Brain pericyte (primary cell): ENCODE results near the gene BRD8.
A peak's percentile ranks its signal among the peaks of the same experiment; 100 is the strongest.
"Not testable (repeated sequence)": the region's sequence is repeated elsewhere in the genome, so short reads cannot be mapped to it uniquely, and the experiment has no call there.

Source experiments
- DNase-seq: peaks from one replicate; pipeline ENCODE4 v3.0.0-alpha.2; 2012; ENCODE audit warnings: low read depth, low spot score

BRD8 gene

DNA sequence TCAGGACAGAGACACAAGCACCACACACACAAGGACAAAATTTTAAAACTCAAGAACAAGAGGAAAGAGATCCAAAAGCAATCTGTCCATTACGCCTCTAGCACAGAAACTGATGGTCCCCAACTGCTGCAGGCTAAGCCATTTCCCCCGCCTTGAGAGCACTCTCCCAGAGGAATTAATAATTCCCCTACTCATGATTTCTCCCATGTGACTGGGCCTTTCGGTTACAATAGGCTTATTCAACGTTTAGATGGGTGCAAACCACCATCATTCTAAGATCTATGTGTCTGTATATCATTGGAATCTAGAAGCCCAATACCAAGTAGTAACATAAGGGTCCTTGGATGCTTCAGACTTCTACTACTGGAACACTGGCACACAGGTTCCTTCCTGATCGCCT lies 18.8 kb downstream of the BRD8 start:
- no peak for DNase-seq

DNA sequence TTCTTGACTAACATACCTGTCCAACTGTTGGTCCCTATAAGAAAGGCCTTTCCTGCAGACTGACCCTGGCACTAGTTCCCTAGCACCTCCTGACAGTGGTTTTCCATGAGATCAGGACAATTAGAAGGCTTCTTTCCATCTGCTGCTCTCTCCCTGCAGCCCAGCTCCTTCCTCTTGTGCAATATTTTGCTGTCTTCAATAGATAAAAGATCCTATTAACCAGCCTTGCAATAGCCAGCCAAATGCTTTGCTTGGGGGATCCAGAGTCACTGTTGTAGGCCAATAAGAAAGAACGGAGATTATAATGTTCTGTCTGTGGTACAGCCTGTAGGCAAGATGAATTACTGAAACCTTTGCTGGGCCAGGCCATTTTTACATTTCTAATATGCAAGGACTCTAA lies 20.8 kb downstream of the BRD8 start:
- DNase-seq = no peak

DNA sequence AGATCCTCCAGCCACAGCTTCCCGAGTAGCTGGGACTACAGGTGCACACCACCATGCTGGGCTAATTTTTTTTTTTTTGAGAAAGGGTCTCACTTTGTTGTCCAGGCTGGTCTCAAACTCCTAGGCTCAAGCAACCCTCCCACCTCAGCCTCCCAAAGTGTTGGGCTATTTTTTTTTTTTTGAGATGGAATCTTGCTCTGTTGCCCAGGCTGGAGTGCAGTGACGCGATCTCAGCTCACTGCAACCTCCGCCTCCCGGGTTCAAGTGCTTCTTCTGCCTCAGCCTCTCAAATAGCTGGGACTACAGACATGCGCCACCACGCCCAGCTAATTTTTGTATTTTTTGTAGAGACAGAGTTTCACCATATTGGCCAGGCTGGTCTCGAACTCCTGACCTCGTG lies 22.5 kb downstream of the BRD8 start:
- DNase-seq = not testable (repeated sequence)

DNA sequence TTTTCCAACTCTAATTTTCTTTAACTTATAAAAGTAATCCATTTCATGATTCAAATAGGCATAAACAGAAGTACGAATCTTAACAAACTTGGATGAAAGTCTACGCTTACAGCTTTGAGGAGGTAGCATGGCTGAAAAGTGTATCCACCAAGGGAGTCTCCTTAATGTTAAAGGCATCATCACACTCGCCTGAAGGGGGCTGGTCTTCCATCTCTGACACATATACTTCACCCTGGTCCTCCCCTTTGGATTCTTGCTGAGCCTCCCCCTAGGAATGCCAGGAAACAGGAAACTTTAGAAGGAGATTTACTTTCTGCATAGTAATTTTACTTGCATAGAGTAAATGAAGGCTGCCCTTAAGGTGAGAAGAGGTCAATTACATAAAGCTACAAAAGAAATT lies 28.9 kb downstream of the BRD8 start:
- DNase-seq = no peak

DNA sequence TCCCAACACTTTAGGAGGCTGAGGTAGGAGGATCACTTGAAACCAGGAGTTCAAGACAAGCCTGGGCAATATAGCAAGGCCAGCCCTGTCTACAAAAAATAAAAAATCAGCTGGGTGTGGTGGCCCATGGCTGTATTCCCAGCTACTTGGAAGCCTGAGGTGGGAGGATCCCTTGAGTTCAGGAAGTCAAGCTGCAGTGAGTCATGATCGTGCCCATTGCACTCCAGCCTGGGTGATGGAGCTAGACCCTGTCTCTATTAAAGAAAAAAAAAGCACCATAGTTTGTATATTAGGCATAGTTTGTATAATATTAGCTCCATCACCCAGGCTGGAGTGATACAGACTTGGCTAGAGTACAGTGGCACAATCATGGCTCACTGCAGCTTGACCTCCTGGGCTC lies 29.6 kb downstream of the BRD8 start:
- no peak for DNase-seq

DNA sequence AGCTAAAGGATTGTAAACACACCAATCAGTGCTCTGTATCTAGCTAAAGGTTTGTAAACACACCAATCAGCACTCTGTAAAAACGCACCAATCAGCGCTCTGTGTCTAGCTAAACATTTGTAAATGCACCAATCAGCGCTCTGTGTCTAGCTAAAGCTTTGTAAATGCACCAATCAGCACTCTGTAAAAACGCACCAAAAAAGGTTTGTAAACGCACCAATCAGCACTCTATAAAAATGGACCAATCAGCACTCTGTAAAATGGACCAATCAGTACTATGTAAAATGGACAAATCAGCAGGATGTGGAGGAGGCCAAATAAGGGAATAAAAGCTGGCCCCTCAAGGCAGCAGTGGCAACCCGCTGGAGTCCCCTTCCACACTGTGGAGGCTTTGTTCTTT lies 34.9 kb downstream of the BRD8 start:
- not testable (repeated sequence) for DNase-seq

DNA sequence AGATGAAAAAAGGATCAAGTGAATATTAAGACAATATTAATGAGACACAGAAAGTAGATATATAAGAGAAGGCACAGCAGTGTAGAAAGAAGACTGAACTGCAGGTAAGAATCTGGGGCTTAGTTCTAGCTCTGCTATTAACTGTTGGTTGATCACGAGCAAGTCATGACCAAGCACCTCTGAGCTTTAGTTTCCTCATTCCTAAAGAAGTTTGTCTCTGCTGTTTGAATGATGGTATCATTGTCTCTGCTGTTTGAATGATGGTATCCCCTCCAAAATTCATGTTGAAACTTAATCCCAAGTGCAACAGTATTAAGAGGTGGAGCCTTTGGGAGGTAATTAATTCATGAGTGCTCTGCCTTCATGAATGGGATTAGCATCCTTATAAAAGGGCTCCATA lies 36.7 kb downstream of the BRD8 start:
- DNase-seq = no peak

DNA sequence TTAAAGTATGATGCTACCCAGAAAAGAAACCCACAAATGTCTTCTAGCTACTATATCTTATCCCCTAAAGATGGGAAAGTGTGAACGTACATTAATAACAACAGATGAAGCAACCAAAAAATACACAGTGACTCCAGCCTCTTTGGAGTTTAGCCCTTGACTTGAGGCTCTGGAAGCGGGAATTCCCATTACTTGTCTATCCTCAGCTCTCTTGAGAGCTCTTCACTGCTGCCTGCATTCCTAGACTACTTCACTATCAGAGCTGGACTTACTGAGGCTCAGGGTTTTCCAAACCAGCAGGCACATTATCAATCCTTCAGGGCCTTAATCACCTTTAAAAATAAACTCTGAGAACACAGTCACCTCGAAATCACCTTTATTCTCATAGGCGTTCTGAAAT lies 38.2 kb downstream of the BRD8 start:
- no peak for DNase-seq

DNA sequence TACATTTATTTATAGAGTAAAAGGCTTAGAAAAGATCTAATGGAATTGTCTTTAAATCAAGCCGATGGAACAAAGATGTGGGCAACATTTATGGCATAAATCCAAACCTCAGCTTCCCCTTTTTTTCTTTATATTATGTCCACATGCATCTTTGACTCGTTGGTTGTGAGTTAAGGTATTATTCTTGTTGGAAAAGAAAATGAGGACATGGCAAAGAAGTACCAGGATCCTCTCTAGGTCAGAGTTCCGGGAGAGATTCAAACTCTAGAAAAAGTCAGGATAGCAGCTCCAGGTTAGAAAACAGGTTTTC lies 38.7 kb downstream of the BRD8 start:
- DNase-seq = no peak

DNA sequence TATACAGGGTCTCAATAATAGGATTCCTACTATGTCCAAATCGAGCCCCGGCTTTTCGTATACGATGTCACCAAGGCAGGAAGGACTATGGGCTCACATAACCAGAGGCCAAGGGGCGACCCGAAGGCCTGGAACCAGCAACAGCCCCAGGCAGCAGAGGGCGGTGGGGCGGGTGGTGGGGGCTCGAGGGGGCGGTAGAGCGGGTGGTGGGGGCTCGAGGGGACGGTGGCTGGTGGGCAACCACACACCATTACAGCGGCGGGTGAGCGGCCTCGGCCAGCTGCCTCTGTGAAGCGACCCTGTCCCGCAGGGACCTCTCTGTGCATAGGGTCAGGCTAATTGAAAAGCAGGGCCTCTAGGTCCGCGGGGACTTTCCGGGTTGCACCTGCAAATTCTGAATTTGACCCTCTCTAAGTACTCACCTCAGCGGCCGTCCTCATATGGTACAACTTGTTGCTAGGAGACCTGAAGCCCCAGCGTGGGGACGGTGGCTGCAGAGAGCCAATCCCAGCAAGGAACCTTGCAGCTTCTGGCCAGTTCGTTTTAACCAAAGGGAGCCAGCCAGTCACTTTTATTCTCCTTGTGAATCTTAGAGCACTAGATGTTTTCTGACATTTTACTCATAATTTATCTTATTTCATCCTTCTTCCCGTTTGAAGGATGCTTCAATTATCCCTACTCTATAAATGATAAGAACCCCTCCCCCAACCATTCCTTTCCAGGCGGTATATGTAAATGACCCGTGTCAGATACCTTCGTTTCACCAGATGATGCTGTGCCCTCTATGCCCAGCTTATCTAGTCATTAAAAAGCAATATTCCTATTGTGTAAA lies 39.3 kb downstream of the BRD8 start, which contains the start of gene NME5:
Gene NME5 (minus strand): TSS at position 480 of the 832 bp plus-strand sequence. CDS start 648 bp downstream, outside the sequence.
- peak; percentile 22 for DNase-seq

DNA sequence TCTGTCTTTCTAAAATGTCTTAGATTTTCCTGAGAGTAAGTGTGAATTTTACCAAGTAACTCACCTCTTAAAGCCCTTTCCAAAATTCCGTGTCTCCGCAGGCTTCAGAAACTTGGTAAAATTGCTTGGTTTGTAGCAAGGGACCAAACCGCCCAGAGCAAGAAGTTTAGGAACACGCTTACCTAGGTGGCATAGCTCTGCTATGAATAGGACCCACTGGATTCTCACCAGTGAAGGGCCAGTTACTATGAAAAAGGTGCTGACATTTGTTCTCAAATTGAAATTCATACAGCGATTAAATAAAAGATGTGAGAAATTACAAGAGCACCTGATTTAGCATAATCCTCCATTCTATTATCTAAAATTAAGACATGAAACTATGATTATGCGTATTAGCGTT lies 45.9 kb downstream of the BRD8 start:
- no peak for DNase-seq

DNA sequence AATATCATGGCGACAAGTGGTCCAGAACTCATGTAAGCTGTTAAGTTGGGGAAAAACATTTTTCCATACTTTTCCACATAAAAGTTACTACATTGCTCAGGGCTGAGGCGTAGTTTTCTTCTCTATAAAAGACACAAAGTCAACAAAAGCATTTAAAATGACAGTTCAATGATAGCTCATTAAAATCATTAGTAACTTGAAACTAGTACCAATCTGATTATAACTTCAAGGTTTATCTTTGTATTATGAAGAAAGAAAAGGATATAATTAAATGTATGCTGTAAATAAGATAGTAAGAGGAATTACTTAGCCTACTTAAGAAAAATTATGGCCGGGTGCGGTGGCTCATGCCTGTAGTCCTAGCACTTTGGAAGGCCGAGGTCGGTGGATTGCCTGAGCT lies 49.1 kb downstream of the BRD8 start:
- DNase-seq = no peak

DNA sequence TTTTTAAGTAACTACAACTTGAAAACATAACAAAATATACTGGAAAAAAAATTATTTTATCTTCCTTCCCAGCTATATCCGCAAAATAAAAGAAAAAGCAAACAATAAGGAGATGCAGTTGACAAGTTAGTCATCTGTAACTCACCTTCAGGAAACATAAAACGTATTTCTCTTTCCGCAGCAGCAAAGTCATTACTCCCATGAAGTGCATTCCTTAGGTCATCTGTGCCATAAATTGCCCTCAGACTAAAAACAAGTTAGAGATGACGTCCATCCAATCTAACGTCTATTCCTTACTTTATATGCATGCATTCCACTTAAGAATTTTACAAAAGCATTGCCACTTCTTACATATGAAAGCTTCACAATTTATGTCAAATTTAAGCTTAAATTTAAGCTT lies 50.1 kb downstream of the BRD8 start:
- no peak for DNase-seq

DNA sequence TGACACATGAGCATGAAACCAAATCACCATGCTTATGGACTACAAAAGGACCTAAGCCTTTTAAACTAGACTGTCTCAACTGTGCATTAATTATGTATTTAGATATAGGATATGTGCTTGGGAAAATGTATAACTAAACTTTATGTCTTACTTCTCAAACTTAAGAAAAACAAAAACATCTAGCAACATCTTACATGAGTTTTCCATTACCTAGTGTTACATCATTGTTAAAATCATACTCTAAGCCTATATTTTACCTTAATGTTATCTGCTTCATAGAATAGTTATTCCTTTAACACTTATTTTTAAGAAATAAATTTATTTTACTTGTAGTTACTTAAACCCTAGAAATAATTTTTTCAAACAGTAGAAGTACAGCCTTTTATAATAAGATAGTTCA lies 63.2 kb downstream of the BRD8 start:
- DNase-seq = no peak

DNA sequence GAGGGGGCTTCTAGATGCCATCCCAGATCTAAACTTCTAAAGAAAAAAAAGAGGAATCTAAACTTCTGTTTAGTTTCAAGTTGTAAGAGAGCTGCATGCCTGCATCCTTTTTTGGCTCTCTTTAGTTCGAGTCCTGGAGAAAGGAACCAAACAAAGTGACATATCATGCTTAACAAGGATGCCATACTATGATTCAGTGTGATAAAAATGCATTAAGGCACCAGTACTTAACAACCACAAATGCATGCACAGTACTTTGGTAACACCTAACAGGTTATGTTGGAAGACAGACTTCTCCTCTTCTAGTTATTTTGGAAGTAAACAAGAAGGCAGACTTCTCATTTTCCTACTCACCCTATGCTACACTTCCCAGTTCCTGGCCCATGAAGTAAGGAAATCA lies 66.5 kb downstream of the BRD8 start:
- no peak for DNase-seq

DNA sequence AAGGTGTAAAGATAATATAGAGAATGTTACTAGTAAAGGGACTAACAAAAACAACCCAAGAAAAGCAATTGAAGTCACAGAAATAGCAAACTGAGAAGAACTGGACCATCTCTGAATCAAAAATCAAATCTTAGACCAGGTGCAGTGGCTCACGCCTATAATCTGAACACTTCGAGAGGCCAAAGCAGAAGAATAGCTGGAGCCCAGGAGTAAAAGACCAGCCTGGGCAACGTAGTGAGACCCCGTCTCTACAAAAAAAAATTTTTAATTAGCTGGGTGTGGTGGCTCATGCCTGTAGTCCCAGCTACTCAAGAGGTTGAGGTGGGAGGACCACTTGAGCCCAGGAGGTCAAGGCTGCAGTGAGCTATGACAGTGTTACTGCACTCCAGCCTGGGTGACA lies 67.2 kb downstream of the BRD8 start:
- no peak for DNase-seq

DNA sequence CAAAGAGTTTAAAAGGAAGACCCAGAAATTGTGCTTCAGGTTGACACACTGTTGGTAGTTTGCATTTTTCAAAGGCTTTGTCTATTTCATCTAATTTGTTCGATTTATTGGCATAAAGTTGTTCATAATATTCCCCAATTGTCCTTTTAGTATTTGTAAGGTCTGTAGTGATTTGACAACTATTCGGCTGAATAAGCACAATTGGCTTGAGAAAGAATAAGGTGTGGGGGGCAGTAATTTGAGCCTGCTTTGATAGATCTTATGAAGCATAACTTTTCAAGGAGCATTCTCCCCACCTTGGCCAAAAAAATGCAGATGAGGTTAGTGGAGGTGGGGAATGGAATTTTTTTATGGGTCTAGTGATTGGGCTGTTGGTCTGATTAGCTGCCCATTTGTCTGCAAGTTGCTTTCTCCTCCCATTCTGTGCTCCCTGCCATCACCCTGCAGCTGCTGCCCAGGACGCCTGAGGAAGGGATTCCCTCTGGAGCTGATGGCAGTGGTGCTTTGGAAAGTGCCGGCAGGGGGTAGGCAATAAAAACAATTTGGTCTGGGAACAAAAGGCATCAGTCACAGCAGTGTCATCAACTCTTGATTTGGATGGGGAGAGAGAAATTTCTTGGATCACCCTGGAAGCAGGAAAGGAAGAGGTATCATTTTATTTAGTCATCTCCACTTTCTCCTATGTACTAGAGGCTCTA lies 68.0 kb downstream of the BRD8 start:
- DNase-seq = no peak

DNA sequence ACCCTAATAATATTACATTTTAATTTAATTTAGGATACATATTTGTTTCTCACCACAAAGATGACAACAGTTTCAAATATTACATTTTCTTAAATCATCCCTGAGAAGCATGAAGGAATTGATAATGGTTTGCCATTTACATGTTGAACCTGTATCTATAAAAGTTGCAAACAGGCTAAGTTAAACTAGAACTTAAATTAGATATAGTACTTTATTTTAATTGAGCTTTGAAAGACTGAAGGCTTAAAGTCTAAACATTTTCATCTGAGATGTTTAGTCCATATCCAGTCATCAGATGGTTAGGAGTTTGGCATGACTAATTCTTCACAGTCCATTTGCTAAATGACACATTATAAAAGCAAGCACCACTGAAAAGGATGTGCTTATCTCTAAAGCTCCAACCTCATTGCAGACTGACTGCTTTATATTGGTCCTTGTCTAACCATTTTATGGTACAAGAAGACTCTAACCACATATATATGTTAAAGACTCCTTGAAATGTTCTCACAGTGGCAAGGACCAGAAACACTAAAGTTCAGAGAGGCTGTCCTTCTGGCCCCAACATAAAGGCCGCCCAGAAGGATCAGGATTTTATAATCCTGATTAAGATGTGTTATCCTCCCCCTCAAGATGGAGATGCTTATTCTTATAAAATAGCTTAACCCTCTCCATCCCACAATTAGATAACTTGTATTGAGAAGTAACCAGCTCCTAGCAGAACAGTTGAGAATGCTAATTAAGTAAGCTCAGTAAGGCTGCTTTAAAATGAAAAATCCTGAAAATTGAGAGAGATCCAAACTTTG lies 68.8 kb downstream of the BRD8 start:
- no peak for DNase-seq

DNA sequence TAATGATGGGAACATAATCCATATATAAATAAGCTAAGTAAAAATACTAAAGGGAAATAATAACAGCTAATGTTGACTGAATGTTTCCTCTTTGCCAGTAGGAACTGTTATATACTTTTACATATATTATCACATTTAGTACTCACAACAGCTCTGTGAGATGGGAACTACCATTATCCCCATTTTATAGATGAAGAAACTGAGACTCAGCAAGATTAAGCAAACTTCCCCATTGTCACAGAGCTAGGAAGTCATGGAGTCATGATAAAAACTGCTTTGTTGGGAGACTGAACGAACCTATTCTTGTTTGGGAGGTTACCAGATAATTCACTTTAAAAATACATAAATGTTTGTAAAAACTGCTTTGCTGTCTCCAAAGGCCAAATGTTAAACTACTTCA lies 71.2 kb downstream of the BRD8 start:
- DNase-seq = no peak

DNA sequence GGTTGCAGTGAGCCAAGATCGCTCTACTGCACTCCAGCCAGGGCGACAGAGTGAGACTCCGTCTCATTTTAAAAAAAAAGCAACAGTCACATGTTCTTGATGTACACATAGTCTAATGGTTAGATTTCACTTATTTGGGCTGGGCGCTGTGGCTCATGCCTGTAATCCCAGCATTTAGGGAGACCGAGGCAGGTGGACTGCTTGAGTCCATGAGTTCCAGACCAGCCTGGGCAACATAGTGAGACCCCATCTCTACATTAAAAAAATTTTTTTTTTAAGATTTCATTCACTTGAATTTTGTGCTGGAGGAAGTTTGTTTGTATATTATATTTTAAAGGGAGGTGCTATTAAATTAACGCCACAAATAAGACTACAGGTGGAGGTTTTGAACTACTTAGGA lies 72.7 kb downstream of the BRD8 start:
- no peak for DNase-seq

DNA sequence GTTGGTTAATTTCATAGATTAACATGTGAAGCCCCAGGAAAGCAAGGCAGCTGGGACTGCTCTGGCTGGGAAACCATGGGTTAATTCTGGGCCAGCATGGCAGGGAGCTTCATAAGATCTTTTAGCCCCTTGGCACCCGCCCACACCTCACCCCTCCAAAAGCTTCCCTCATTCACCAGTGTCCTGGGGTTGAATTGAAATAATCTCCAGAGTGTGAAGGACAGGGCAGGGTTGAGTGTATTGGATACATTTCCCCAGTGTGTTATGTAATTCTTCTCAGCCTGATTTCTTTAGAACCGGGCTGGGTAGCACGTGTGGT lies 75.2 kb downstream of the BRD8 start:
- DNase-seq = no peak

DNA sequence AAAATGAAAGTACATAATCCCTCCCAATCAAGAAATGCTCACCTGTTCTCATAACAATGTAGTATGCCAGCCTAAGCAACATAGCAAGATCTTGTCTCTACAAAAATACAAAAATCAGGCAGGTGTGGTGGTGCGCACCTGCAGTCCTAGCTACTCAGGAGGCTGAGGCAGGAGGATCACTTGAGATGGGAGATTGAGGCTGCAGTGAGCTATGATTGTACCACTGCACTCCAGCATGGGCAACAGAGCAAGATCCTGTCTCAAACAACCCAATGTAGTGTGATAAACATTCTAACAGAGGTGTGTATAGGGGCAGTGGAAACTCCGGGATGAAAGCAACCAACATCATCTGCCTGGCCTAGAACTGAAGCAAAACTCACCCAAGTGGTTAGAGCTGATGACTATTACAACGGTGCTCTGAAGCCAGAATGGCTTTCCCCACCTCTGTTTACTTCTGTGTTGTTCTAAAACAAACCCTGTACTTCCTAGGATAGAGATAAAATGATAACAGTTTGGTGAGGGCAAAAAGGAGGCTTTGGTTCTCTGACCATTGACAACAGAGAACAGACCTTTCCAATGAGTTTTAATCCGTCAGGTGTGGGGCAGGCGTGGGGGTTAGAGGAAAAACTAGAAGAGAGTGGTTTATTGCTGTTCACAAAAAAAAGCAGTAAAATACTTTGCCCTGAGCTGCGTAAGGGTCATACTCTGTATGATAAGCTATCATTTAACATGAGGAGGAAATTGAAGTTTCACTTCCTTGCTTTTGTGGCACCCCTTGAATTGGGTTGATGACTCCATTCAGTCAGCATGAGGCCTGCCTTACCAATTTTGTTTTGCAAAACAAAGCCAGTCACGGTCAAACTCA lies 75.7 kb downstream of the BRD8 start:
- DNase-seq = no peak
